ENCODE data around the gene LDB2.

Gene LDB2

GRCh38 chr4:16655111-16655510, 243.3 kb downstream of the LDB2 start:
- no peaks in the 10 kb centered on the region for H3K9me3 ChIP-seq (ENCODE audit: insufficient read depth, low read depth, low read length)
- H3K4me3 ChIP-seq (ENCODE audit: low read length, poor library complexity, severe bottlenecking) = no peak overlapping the region
- H3K79me2 ChIP-seq (ENCODE audit: insufficient read depth, low read length) = no peaks in the 10 kb centered on the region
- H3K4me1 ChIP-seq (ENCODE audit: insufficient read depth, low read length, poor library complexity, severe bottlenecking) = no peaks in the 10 kb centered on the region
- H3K9me2 ChIP-seq (replicated peaks; ENCODE audit: low read depth, low read length) = no peaks in the 10 kb centered on the region
- no peak overlapping the region for H2AFZ ChIP-seq (ENCODE audit: low read length)
- no peak overlapping the region for H3K4me2 ChIP-seq (ENCODE audit: low read depth, low read length, poor library complexity, severe bottlenecking)
- H3K36me3 ChIP-seq (ENCODE audit: insufficient read depth, low read length) = no peaks in the 10 kb centered on the region
- no peaks in the 10 kb centered on the region for H4K20me1 ChIP-seq (ENCODE audit: insufficient read depth, low read length, poor library complexity, severe bottlenecking)
- H3K9ac ChIP-seq (ENCODE audit: low read depth, low read length, poor library complexity, severe bottlenecking) = no peak overlapping the region
- H3K27me3 ChIP-seq (ENCODE audit: insufficient read depth, low read length, poor library complexity, severe bottlenecking) = no peaks in the 10 kb centered on the region
- H3F3A ChIP-seq (ENCODE audit: low read depth) = no peaks in the 10 kb centered on the region
- no peak for TF ChIP-seq EZH2phosphoT487 (IDR thresholded peaks at IDR 0.05; ENCODE audit: borderline replicate concordance)
- TF ChIP-seq CTCF (conservative IDR thresholded peaks at IDR 0.05; ENCODE audit: low read length) = no peak

GRCh38 chr4:16652732-16653305, 245.6 kb downstream of the LDB2 start:
- H3K4me1 ChIP-seq (ENCODE audit: insufficient read depth, low read length, poor library complexity, severe bottlenecking) = no peaks in the 10 kb centered on the region
- no peak overlapping the region for H3K9ac ChIP-seq (ENCODE audit: low read depth, low read length, poor library complexity, severe bottlenecking)
- no peaks in the 10 kb centered on the region for H3K9me2 ChIP-seq (replicated peaks; ENCODE audit: low read depth, low read length)
- no peaks in the 10 kb centered on the region for H3K9me3 ChIP-seq (ENCODE audit: insufficient read depth, low read depth, low read length)
- H3K4me3 ChIP-seq (ENCODE audit: low read length, poor library complexity, severe bottlenecking) = no peak overlapping the region
- TF ChIP-seq CTCF (conservative IDR thresholded peaks at IDR 0.05; ENCODE audit: low read length) = no peak
- no peak for TF ChIP-seq EZH2phosphoT487 (IDR thresholded peaks at IDR 0.05; ENCODE audit: borderline replicate concordance)
- no peak overlapping the region for H2AFZ ChIP-seq (ENCODE audit: low read length)
- H3K79me2 ChIP-seq (ENCODE audit: insufficient read depth, low read length) = no peaks in the 10 kb centered on the region
- no peak overlapping the region for H3K4me2 ChIP-seq (ENCODE audit: low read depth, low read length, poor library complexity, severe bottlenecking)
- no peaks in the 10 kb centered on the region for H4K20me1 ChIP-seq (ENCODE audit: insufficient read depth, low read length, poor library complexity, severe bottlenecking)
- H3F3A ChIP-seq (ENCODE audit: low read depth) = no peaks in the 10 kb centered on the region
- H3K36me3 ChIP-seq (ENCODE audit: insufficient read depth, low read length) = no peaks in the 10 kb centered on the region
- H3K27me3 ChIP-seq (ENCODE audit: insufficient read depth, low read length, poor library complexity, severe bottlenecking) = no peaks in the 10 kb centered on the region

GRCh38 chr4:16646459-16646858, 252.0 kb downstream of the LDB2 start:
- H3K79me2 ChIP-seq (ENCODE audit: insufficient read depth, low read length) = no peaks in the 10 kb centered on the region
- TF ChIP-seq CTCF (conservative IDR thresholded peaks at IDR 0.05; ENCODE audit: low read length) (no peak), EZH2phosphoT487 (IDR thresholded peaks at IDR 0.05; ENCODE audit: borderline replicate concordance) (no peak)
- no peaks in the 10 kb centered on the region for H3K27me3 ChIP-seq (ENCODE audit: insufficient read depth, low read length, poor library complexity, severe bottlenecking)
- H3K4me3 ChIP-seq (ENCODE audit: low read length, poor library complexity, severe bottlenecking) = no peak overlapping the region
- H3K4me1 ChIP-seq (ENCODE audit: insufficient read depth, low read length, poor library complexity, severe bottlenecking) = no peaks in the 10 kb centered on the region
- H3K9ac ChIP-seq (ENCODE audit: low read depth, low read length, poor library complexity, severe bottlenecking) = no peak overlapping the region
- no peak overlapping the region for H2AFZ ChIP-seq (ENCODE audit: low read length)
- no peak overlapping the region for H3K4me2 ChIP-seq (ENCODE audit: low read depth, low read length, poor library complexity, severe bottlenecking)
- H3K9me3 ChIP-seq (ENCODE audit: insufficient read depth, low read depth, low read length) = no peaks in the 10 kb centered on the region; the same call in 1 of the 2 replicates
- no peaks in the 10 kb centered on the region for H3K9me2 ChIP-seq (replicated peaks; ENCODE audit: low read depth, low read length)
- H3K36me3 ChIP-seq (ENCODE audit: insufficient read depth, low read length) = no peaks in the 10 kb centered on the region
- no peaks in the 10 kb centered on the region for H3F3A ChIP-seq (ENCODE audit: low read depth)
- H4K20me1 ChIP-seq (ENCODE audit: insufficient read depth, low read length, poor library complexity, severe bottlenecking) = no peaks in the 10 kb centered on the region

All from Loucy (cell line).